ENCODE data around the gene NUP93. TPM values are rescaled to one million over a fixed set of nuclear protein-coding genes. Genes with fewer than 3 reads are reported as not detected.

The NUP93 gene
- total RNA-seq, 1 donor from 2014 or later: 27.1 TPM

DNA sequence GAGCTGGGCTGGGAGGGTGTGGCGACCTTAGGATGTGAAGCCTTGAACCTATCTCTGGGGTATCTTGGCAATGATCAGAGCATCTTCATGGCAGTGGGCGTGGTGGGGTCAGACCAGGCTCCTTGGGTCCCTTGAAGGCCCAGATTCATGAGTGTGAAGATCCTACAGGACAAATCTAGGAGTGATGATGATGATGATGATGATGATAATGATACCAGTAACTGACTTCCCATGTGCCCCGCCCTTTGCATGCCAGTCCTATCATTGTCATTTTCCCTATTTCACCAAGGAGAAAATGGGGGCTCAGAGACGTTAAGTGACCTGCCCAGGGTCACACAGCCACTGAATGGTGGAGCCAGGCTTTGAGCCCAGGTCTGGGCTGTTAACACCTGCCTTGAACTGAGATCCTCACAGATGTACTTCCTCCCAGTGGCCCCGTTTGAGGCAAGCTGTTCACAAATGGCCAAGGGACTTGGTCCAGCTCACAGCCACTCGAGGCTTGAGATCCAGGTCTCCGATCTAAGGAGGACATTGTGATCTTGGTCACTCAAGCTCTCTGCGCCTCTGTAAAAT, 148.4 kb downstream of the NUP93 start:
- Histone ChIP-seq H3K27ac (replicated peaks) (no peak overlapping the region), H3K36me3 (no peaks in the 10 kb centered on the region), H3K4me3 (no peak overlapping the region), H3K9me3 (replicated peaks) (no peaks in the 10 kb centered on the region), H3K27me3 (ENCODE audit: low read depth) (no peaks in the 10 kb centered on the region), H3K4me1 (no peaks in the 10 kb centered on the region)
- no peak for DNase-seq
- TF ChIP-seq, protein P1, sequence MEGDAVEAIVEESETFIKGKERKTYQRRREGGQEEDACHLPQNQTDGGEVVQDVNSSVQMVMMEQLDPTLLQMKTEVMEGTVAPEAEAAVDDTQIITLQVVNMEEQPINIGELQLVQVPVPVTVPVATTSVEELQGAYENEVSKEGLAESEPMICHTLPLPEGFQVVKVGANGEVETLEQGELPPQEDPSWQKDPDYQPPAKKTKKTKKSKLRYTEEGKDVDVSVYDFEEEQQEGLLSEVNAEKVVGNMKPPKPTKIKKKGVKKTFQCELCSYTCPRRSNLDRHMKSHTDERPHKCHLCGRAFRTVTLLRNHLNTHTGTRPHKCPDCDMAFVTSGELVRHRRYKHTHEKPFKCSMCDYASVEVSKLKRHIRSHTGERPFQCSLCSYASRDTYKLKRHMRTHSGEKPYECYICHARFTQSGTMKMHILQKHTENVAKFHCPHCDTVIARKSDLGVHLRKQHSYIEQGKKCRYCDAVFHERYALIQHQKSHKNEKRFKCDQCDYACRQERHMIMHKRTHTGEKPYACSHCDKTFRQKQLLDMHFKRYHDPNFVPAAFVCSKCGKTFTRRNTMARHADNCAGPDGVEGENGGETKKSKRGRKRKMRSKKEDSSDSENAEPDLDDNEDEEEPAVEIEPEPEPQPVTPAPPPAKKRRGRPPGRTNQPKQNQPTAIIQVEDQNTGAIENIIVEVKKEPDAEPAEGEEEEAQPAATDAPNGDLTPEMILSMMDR (IDR thresholded peaks at IDR 0.05; ENCODE audit: borderline replicate concordance): no peak
- intact Hi-C loops (cut with micrococcal nuclease): no loop called here

- Histone ChIP-seq H3K9me3 (replicated peaks) (no peaks in the 10 kb centered on the region), H3K27me3 (ENCODE audit: low read depth) (no peaks in the 10 kb centered on the region), H3K27ac (replicated peaks) (no peak overlapping the region), H3K4me1 (no peaks in the 10 kb centered on the region), H3K36me3 (no peaks in the 10 kb centered on the region), H3K4me3 (no peak overlapping the region)
- TF ChIP-seq, protein P1 (IDR thresholded peaks at IDR 0.05; ENCODE audit: borderline replicate concordance): no peak
- intact Hi-C loops (cut with micrococcal nuclease): no loop called here
- no peak for DNase-seq
These were observed 149.3 kb downstream of the NUP93 start for GRCh38 chr16:56879276-56879675.

DNA sequence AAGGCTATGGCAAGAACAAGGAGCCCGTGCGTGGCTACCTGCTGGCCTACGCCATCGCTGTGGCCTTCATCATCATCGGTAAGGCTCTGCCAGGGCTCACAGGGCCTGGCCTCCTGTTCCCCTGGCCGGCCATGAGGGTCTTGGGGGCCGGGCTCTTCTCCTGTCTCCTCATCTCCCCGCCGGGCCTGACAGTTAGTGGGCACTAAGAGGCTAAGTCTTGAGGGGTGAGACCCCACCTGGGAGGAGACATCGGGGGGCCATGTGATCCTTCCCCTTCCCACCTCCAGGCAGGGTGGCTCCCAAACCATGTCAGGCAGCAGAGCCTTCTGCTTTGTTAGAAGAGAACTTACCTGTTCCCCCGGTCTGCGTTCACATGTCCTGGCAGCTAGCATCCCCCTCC, 150.2 kb downstream of the NUP93 start:
- no peaks in the 10 kb centered on the region for H3K9me3 ChIP-seq (replicated peaks)
- no peak overlapping the region for H3K4me3 ChIP-seq
- H3K4me1 ChIP-seq: no peaks in the 10 kb centered on the region
- no peaks in the 10 kb centered on the region for H3K27me3 ChIP-seq (ENCODE audit: low read depth)
- no peak for DNase-seq
- intact Hi-C loops (cut with micrococcal nuclease): no loop called here
- no peak overlapping the region for H3K27ac ChIP-seq (replicated peaks)
- H3K36me3 ChIP-seq: no peaks in the 10 kb centered on the region
- TF ChIP-seq, protein P1 (IDR thresholded peaks at IDR 0.05; ENCODE audit: borderline replicate concordance): no peak

GRCh38 chr16:56880685-56881084, 150.8 kb downstream of the NUP93 start:
- Histone ChIP-seq H3K27me3 (ENCODE audit: low read depth) (no peaks in the 10 kb centered on the region), H3K36me3 (no peaks in the 10 kb centered on the region), H3K27ac (replicated peaks) (no peak overlapping the region), H3K9me3 (replicated peaks) (no peaks in the 10 kb centered on the region), H3K4me1 (no peaks in the 10 kb centered on the region), H3K4me3 (no peak overlapping the region)
- TF ChIP-seq, protein P1 (IDR thresholded peaks at IDR 0.05; ENCODE audit: borderline replicate concordance): no peak
- intact Hi-C loops (cut with micrococcal nuclease): no loop called here
- DNase-seq: no peak

- DNase-seq: no peak
- Histone ChIP-seq H3K4me3 (no peak overlapping the region), H3K4me1 (no peaks in the 10 kb centered on the region), H3K36me3 (no peaks in the 10 kb centered on the region), H3K27ac (replicated peaks) (no peak overlapping the region), H3K27me3 (ENCODE audit: low read depth) (no peaks in the 10 kb centered on the region), H3K9me3 (replicated peaks) (no peaks in the 10 kb centered on the region)
- TF ChIP-seq, protein P1 (IDR thresholded peaks at IDR 0.05; ENCODE audit: borderline replicate concordance): no peak
- intact Hi-C loops (cut with micrococcal nuclease): no loop called here
These were observed 152.3 kb downstream of the NUP93 start for GRCh38 chr16:56882077-56882800.
